SK-N-MC (cell line): Measurements from ENCODE around the gene HERC6.

Experiments used
- EZH2 ChIP-seq: fragments of 200-600 bp; sonication (generic); IDR thresholded peaks from one replicate; pipeline ENCODE4 v1.6.1; 2017; ENCODE audit warnings: antibody characterized with exemption
- POLR2AphosphoS5 ChIP-seq: IDR thresholded peaks from 2 replicates; pipeline ENCODE4 v1.6.1; 2012; ENCODE audit warnings: mild to moderate bottlenecking, low read depth, low read length, borderline replicate concordance

GRCh38 chr4:88413801-88414200 lies 35.1 kb downstream of the HERC6 start:
- TF ChIP-seq EZH2 (no peak), POLR2AphosphoS5 (no peak)
